Duodenal mucosa (tissue), 2 donors: ENCODE measurements around the gene FNDC3A.
"Not testable (repeated sequence)": the region's sequence is repeated elsewhere in the genome, so short reads cannot be mapped to it uniquely, and the experiment has no call there.

Experiments used
- H3K27ac ChIP-seq: one replicate; pipeline ENCODE4 v1.7.0; 2013; ENCODE audit warnings: low read depth, low read length
- H3K27me3 ChIP-seq, 2 donors: one replicate each; pipeline ENCODE4 v1.7.0; 2013; ENCODE audit warnings: low read length in 2 of 2, control low read depth in 1 of 2; ENCODE audit not compliant: insufficient read depth in 2 of 2, control insufficient read depth in 1 of 2
- H3K36me3 ChIP-seq, 2 donors: one replicate each; pipeline ENCODE4 v1.7.0; 2013; ENCODE audit warnings: low read length in 2 of 2, control low read depth in 1 of 2; ENCODE audit not compliant: insufficient read depth in 2 of 2, control insufficient read depth in 1 of 2
- H3K4me1 ChIP-seq, 2 donors: one replicate each; pipeline ENCODE4 v1.7.0; 2013; ENCODE audit warnings: low read length in 2 of 2, control low read depth in 1 of 2; ENCODE audit not compliant: insufficient read depth in 2 of 2, control insufficient read depth in 1 of 2
- H3K4me3 ChIP-seq, 2 donors: one replicate each; pipeline ENCODE4 v1.7.0; 2013; ENCODE audit warnings: low read length in 2 of 2, low read depth in 1 of 2
- H3K9ac ChIP-seq, 2 donors: one replicate each; pipeline ENCODE4 v1.7.0; 2013; ENCODE audit warnings: low read length in 2 of 2, low read depth in 1 of 2
- H3K9me3 ChIP-seq, 2 donors: one replicate each; pipeline ENCODE4 v1.7.0; 2013; ENCODE audit warnings: low read length in 2 of 2, control low read depth in 1 of 2; ENCODE audit not compliant: control insufficient read depth in 1 of 2

The FNDC3A gene

GRCh38 chr13:49100637-49101570 is 125.2 kb downstream of the FNDC3A start:
- Histone ChIP-seq H3K4me1 (peaks cover 0 to 20% of the 10 kb centered on the region in 2 donors), H3K4me3 (no peak overlapping the region), H3K9me3 (no peaks in the 10 kb centered on the region), H3K9ac (no peak overlapping the region), H3K36me3 (no peaks in the 10 kb centered on the region), H3K27me3 (no peaks in the 10 kb centered on the region), H3K27ac (no peak overlapping the region)

DNA sequence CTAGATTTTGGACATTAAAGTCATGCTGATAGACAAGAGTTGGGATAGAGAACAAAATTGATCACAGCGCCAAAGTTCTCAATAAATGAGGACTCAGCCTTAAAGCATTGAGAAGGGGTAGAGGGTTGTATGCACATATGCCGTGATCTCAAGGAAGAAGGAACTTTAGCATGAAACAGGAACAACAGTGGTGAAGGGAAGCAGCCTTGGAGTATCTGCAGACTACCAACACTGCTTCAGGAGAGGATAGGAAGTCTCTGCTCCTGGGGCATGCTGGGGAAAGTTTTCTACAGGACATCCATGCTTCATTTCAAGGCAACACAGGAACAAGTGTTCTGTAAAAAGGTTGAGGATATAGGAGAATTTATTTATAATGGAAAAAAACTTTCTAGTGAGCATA is 132.5 kb downstream of the FNDC3A start:
- H3K36me3 ChIP-seq = no peaks in the 10 kb centered on the region
- no peaks in the 10 kb centered on the region for H3K9me3 ChIP-seq
- no peak overlapping the region for H3K27ac ChIP-seq
- H3K4me1 ChIP-seq = peaks cover 6 to 10% of the 10 kb centered on the region in 2 donors
- H3K27me3 ChIP-seq = no peaks in the 10 kb centered on the region
- no peak overlapping the region for H3K9ac ChIP-seq
- H3K4me3 ChIP-seq = no peak overlapping the region

- no peaks in the 10 kb centered on the region for H3K27me3 ChIP-seq
- H3K9ac ChIP-seq = peak overlapping the region; percentile 63 to 67
- no peak overlapping the region for H3K27ac ChIP-seq
- peaks cover 6 to 19% of the 10 kb centered on the region in 2 donors for H3K4me1 ChIP-seq
- peaks cover under 1 to 6% of the 10 kb centered on the region in 2 donors for H3K36me3 ChIP-seq
- H3K4me3 ChIP-seq = peak overlapping the region; percentile 73 to 78
- no peaks in the 10 kb centered on the region for H3K9me3 ChIP-seq
Measured at GRCh38 chr13:49110122-49110912, 134.6 kb downstream of the FNDC3A start.

GRCh38 chr13:49110913-49111170 is 135.1 kb downstream of the FNDC3A start:
- Histone ChIP-seq H3K27me3 (no peaks in the 10 kb centered on the region), H3K4me3 (peak overlapping the region; percentile 73 to 78), H3K9ac (peak overlapping the region; percentile 63 to 67), H3K27ac (no peak overlapping the region), H3K36me3 (peaks cover 6 to 11% of the 10 kb centered on the region in 2 donors), H3K4me1 (peaks cover 6 to 19% of the 10 kb centered on the region in 2 donors), H3K9me3 (no peaks in the 10 kb centered on the region)

DNA sequence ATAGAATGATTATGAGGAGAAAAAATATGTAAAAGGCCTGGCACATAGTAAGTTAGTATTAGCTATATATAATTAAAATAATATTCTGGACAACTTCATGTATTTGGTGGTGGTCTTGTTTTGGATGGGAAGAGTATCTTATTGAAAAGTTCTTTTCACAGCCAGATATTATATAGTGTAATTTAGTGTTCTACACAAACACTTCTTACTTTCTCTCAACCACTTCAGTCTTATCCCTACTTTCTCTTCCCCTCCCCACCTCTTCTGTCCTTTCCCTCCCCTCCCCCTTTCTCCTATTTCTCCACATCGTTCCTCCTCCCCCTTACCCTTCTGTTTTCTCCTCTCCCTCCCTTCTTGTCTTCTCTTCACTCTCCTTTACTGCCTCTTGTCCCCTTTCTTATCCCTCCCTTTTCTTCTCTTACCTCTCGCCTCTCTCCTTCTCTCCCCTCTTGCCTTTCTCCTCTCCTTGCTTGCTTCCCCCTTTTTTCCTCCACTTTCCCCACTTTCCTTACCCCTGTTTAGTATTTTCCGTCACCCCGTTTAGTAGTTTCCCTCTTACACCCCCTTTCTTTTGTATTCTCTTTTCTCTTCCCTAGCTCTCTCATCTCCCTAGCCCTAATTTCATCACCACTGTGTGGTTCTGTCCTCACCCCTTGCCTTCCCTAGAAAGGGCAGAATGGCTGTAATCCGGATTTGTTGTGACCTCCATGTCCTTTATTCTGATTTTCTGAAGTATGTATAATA is 137.2 kb downstream of the FNDC3A start:
- Histone ChIP-seq H3K27ac (no peak overlapping the region), H3K36me3 (peaks cover 19 to 21% of the 10 kb centered on the region in 2 donors), H3K9ac (peak overlapping the region in 1 of 2 donors; percentile 20), H3K27me3 (no peaks in the 10 kb centered on the region), H3K9me3 (no peaks in the 10 kb centered on the region), H3K4me3 (no peak overlapping the region), H3K4me1 (peaks cover 6 to 19% of the 10 kb centered on the region in 2 donors)

DNA sequence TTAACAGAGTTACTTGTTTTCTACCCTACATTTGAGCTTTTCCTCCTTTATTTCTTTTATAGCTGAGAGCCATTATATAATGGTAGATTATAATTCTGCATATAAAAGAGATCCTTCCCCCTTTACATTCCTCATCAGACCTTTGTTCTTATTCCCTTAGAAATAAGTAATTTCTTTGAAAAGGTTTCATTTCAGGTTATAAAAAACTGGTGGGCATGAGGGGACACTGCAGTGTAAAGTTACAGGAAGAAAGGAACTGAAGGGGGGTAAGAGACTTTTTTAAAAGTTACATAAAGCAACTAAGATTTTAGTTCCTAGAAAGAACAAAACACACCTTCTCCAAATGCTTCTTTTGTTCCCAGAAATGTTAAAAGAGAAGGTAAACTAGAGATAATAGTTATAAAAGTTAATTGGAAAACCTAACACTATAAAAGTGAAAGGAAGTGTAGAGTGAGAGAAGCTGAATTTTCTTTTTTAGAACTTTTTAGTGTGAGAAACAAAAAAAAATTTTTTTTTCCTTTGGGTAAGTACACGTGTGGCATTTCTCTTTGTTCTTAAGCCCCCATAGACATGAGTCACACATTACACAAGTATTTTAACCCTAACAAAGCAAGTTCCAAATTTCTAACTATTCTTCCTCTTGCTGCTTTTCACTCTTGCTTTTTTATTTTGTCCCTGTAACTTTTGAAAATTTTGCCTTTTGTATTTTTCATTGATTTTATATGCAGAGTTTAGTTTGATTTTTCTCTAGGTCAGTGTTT is 138.0 kb downstream of the FNDC3A start:
- Histone ChIP-seq H3K27me3 (no peaks in the 10 kb centered on the region), H3K4me3 (no peak overlapping the region), H3K36me3 (peaks cover 23 to 29% of the 10 kb centered on the region in 2 donors), H3K9me3 (no peaks in the 10 kb centered on the region), H3K9ac (peak overlapping the region in 1 of 2 donors; percentile 20), H3K4me1 (peaks cover 6 to 19% of the 10 kb centered on the region in 2 donors), H3K27ac (no peak overlapping the region)

DNA sequence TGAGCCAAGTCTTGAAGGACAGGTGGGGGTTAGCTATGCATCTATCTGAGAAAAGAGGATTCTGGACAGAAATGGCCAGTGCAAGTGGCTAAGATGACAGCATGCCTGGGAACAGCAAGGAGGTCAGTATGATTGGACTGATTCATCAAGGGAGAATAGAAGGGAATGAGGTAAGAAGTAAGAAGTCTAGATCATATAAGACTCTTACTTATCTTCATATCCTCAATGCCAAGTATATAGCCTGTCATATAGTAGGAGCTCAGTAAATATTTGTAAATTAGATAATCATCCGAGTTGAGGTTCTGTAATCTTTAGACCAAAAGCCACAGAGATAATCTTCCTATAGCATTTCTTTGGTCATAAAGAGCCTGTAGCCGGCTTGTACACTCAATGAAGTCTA is 141.2 kb downstream of the FNDC3A start:
- H3K9ac ChIP-seq = no peak overlapping the region
- H3K9me3 ChIP-seq = no peaks in the 10 kb centered on the region
- no peak overlapping the region for H3K4me3 ChIP-seq
- peaks cover 3 to 19% of the 10 kb centered on the region in 2 donors for H3K4me1 ChIP-seq
- H3K27ac ChIP-seq = no peak overlapping the region
- H3K27me3 ChIP-seq = no peaks in the 10 kb centered on the region
- peaks cover 29 to 39% of the 10 kb centered on the region in 2 donors for H3K36me3 ChIP-seq

- H3K27me3 ChIP-seq, H3K27ac ChIP-seq: not testable (repeated sequence)
- peaks cover 29 to 39% of the 10 kb centered on the region in 2 donors for H3K36me3 ChIP-seq
Measured at GRCh38 chr13:49118455-49118854, 142.7 kb downstream of the FNDC3A start.

GRCh38 chr13:49124693-49125304 is 149.1 kb downstream of the FNDC3A start:
- no peaks in the 10 kb centered on the region for H3K27me3 ChIP-seq
- peaks cover 0 to 2% of the 10 kb centered on the region in 2 donors for H3K36me3 ChIP-seq
- H3K9ac ChIP-seq = no peak overlapping the region
- H3K9me3 ChIP-seq = no peaks in the 10 kb centered on the region
- no peak overlapping the region for H3K27ac ChIP-seq
- H3K4me3 ChIP-seq = no peak overlapping the region
- peaks cover 0 to 10% of the 10 kb centered on the region in 2 donors for H3K4me1 ChIP-seq

More at GRCh38 chr13:49118455-49118854, 142.7 kb downstream of the FNDC3A start:
- not testable (repeated sequence) for H3K9ac ChIP-seq, H3K9me3 ChIP-seq, H3K4me3 ChIP-seq, H3K4me1 ChIP-seq
